Measurements from ENCODE around the gene RRP8.

Gene RRP8

GRCh38 chr11:6627762-6628241, 24.4 kb upstream of the RRP8 start:
- TF ChIP-seq CTCF (IDR thresholded peaks at IDR 0.05; ENCODE audit: low read depth, low read length): no peak
- H3K4me3 ChIP-seq (ENCODE audit: low read depth, low read length): no peak overlapping the region

GRCh38 chr11:6626971-6627761, 23.8 kb upstream of the RRP8 start:
- H3K4me3 ChIP-seq (ENCODE audit: low read depth, low read length): no peak overlapping the region
- no peak for TF ChIP-seq CTCF (IDR thresholded peaks at IDR 0.05; ENCODE audit: low read depth, low read length)

- TF ChIP-seq CTCF (IDR thresholded peaks at IDR 0.05; ENCODE audit: low read depth, low read length): no peak
These were observed 22.5 kb upstream of the RRP8 start for GRCh38 chr11:6625832-6626420.

GRCh38 chr11:6625156-6625831, 21.9 kb upstream of the RRP8 start:
- TF ChIP-seq CTCF (IDR thresholded peaks at IDR 0.05; ENCODE audit: low read depth, low read length): no peak
- H3K4me3 ChIP-seq (ENCODE audit: low read depth, low read length): no peak overlapping the region

More at GRCh38 chr11:6625832-6626420, 22.5 kb upstream of the RRP8 start:
- H3K4me3 ChIP-seq (ENCODE audit: low read depth, low read length): no peak overlapping the region

GRCh38 chr11:6623391-6624363, 20.3 kb upstream of the RRP8 start:
- TF ChIP-seq CTCF (IDR thresholded peaks at IDR 0.05; ENCODE audit: low read depth, low read length): no peak
- no peak overlapping the region for H3K4me3 ChIP-seq (ENCODE audit: low read depth, low read length)

- no peak for TF ChIP-seq CTCF (IDR thresholded peaks at IDR 0.05; ENCODE audit: low read depth, low read length)
- H3K4me3 ChIP-seq (ENCODE audit: low read depth, low read length): no peak overlapping the region
These were observed 19.1 kb upstream of the RRP8 start for GRCh38 chr11:6622261-6623171.
